ENCODE data around the gene CHRNE.

CHRNE gene

GRCh38 chr17:4854111-4854681 is 48.7 kb downstream of the CHRNE start:
- no peak for DNase-seq (ENCODE audit: low read depth)

GRCh38 chr17:4853208-4853671 is 49.7 kb downstream of the CHRNE start:
- no peak for DNase-seq (ENCODE audit: low read depth)

DNA sequence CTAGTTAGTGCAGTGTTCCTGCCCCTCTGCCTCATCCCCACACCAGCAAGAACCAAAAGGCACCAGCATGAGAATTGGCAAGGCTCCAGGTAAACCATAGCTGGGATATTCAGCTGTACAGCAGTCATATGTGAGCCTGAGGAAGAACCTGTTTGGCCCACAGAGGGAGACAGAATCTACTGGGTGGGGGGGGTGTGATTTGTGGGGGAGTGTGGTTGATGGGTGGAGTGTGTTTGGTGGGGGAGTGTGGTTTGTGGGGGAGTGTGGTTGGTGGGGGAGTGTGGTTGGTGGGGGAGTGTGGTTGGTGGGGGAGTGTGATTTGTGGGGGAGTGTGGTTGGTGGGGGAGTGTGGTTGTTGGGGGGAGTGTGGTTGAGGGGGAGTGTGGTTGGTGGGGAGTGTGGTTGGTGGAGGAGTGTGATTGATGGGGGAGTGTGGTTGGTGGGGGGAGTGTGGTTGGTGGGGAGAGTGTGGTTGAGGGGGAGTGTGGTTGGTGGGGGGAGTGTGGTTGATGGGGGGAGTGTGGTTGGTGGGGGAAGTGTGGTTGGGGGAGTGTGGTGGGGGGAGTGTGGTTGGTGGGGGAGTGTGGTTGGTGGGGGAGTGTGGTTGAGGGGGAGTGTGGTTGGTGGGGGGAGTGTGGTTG is 50.2 kb downstream of the CHRNE start:
- DNase-seq (ENCODE audit: low read depth): no peak

DNA sequence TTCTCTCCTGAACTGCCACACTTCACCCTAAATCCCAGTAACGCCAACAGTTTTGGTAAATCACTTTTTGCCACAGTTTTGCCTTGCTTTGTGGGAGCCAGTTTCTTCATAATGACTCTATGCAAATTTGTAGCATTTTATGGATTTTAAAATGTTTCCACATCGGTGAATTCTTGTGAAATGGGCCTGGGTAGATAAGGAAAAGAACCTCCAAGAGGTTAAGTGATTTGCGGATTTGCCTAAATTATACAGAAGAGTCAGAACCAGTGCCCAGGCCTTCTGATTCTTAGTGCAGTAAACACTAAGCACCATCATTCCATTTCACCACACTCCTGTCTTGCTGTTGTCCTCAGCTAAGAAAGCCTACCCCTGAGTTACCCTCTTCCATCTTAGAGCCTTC is 51.8 kb downstream of the CHRNE start:
- no peak for DNase-seq (ENCODE audit: low read depth)

GRCh38 chr17:4850246-4850645 is 52.7 kb downstream of the CHRNE start:
- no peak for DNase-seq (ENCODE audit: low read depth)

DNA sequence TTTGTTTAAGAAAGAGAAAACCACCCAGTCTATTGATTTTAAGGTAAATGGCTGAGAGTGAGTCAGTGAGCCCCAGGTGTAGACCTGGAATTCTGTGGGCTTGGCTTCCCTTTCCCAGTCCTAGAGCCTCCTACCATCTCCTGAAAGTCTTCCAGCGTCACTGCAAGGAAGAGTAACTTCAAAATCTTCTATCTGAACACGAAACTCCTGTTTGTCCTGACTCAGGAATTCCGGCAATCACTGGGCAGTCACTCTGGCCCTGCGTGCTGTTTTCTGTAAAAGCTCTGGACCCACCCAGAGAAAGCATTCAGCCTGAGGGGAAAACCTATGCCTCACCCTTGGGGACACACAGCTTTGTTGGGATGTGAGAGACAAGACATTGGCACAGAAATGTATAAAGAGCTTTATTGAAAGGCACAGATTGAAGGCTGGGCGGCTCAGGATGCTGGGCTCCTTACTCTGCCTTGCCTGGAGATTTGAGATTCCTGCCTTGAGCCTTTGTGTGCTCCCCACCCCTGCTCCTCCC is 53.8 kb downstream of the CHRNE start:
- DNase-seq (ENCODE audit: low read depth): no peak
